ENCODE data around the gene IL6R.
A peak's percentile ranks its signal among the peaks of the same experiment; 100 is the strongest.

IL6R gene

GRCh38 chr1:154427173-154428139 is 22.3 kb downstream of the IL6R start:
- DNase-seq: no peak

GRCh38 chr1:154429118-154429517 is 24.0 kb downstream of the IL6R start:
- DNase-seq: no peak

GRCh38 chr1:154429841-154430611 is 24.9 kb downstream of the IL6R start:
- no peak for DNase-seq

GRCh38 chr1:154430903-154431302 is 25.8 kb downstream of the IL6R start:
- no peak for DNase-seq

GRCh38 chr1:154431586-154432373 is 26.6 kb downstream of the IL6R start:
- peak; percentile 78 for DNase-seq

- DNase-seq: peak; percentile 39
Measured at GRCh38 chr1:154433161-154433764, 28.1 kb downstream of the IL6R start.

- DNase-seq: no peak
Measured at GRCh38 chr1:154434346-154435085, 29.4 kb downstream of the IL6R start.

GRCh38 chr1:154435599-154436200 is 30.6 kb downstream of the IL6R start:
- no peak for DNase-seq

- no peak for DNase-seq
Measured at GRCh38 chr1:154436433-154436832, 31.3 kb downstream of the IL6R start.

GRCh38 chr1:154440036-154440804 is 35.1 kb downstream of the IL6R start:
- DNase-seq: no peak

GRCh38 chr1:154441241-154441888 is 36.2 kb downstream of the IL6R start:
- no peak for DNase-seq

GRCh38 chr1:154442006-154442740 is 37.0 kb downstream of the IL6R start:
- DNase-seq: no peak

- no peak for DNase-seq
Measured at GRCh38 chr1:154443274-154444013, 38.3 kb downstream of the IL6R start.

- DNase-seq: peak; percentile 13
Measured at GRCh38 chr1:154445040-154445472, 39.9 kb downstream of the IL6R start.

- DNase-seq: no peak
Measured at GRCh38 chr1:154446292-154446691, 41.1 kb downstream of the IL6R start.

- no peak for DNase-seq
Measured at GRCh38 chr1:154446789-154447188, 41.6 kb downstream of the IL6R start.

- DNase-seq: no peak
Measured at GRCh38 chr1:154448331-154448811, 43.2 kb downstream of the IL6R start.

GRCh38 chr1:154453161-154453560 is 48.0 kb downstream of the IL6R start:
- DNase-seq: no peak
